ENCODE measurements around the gene LBH. TPM values are rescaled to one million over a fixed set of nuclear protein-coding genes. Genes with fewer than 3 reads are reported as not detected.

The LBH gene
- total RNA-seq, 4 donors from 2014 or later: 7.0 to 37.8 (median 16.3) TPM

GRCh38 chr2:30231996-30232800, 864 bp downstream of the LBH start:
- intact Hi-C loops (cut with DNase I; ENCODE audit: low total_unique reads) (no loop called here), in situ Hi-C loops (cut with MboI; ENCODE audit: low pct_ligation_motif_present in 1 of 4, low pct_unique_long_range_greater_than_20kb in 1 of 4, low sequenced_read_pairs in 3 of 4) (loop anchor here in 2 of 4 donors (25.0 kb wide), 2 partner anchors 180 to 205 kb away; partner anchors contain the start of gene LCLAT1 (in 1 of the 2))
- peak in 1 of 3 donors; percentile 30 for TF ChIP-seq POLR2AphosphoS5 (IDR thresholded peaks at IDR 0.05)
- TF ChIP-seq, protein P1, sequence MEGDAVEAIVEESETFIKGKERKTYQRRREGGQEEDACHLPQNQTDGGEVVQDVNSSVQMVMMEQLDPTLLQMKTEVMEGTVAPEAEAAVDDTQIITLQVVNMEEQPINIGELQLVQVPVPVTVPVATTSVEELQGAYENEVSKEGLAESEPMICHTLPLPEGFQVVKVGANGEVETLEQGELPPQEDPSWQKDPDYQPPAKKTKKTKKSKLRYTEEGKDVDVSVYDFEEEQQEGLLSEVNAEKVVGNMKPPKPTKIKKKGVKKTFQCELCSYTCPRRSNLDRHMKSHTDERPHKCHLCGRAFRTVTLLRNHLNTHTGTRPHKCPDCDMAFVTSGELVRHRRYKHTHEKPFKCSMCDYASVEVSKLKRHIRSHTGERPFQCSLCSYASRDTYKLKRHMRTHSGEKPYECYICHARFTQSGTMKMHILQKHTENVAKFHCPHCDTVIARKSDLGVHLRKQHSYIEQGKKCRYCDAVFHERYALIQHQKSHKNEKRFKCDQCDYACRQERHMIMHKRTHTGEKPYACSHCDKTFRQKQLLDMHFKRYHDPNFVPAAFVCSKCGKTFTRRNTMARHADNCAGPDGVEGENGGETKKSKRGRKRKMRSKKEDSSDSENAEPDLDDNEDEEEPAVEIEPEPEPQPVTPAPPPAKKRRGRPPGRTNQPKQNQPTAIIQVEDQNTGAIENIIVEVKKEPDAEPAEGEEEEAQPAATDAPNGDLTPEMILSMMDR (IDR thresholded peaks at IDR 0.05): no peak
- TF ChIP-seq POLR2A (IDR thresholded peaks at IDR 0.05): peak; percentile 59
- TF ChIP-seq EP300 (IDR thresholded peaks at IDR 0.05; ENCODE audit: low read depth): no peak
- 1% methylated on average over 64 of the region's 70 CpGs; no CpG with 5 or more reads in 1 of the 2 donors for WGBS, 2 donors (ENCODE audit: low coverage in 1 of 2)
- Histone ChIP-seq H3K27me3 (peaks cover 46% of the 10 kb centered on the region), H3K9me3 (no peaks in the 10 kb centered on the region), H3K4me3 (peak overlapping the region; percentile 41 to 81 (median 70)), H3K27ac (peak overlapping the region; percentile 85 to 92 (median 90)), H3K36me3 (no peaks in the 10 kb centered on the region), H3K4me1 (peaks cover 5 to 46% (median 26%) of the 10 kb centered on the region in 4 donors)
- peak; percentile 59 for DNase-seq

GRCh38 chr2:30232801-30233130, 1.4 kb downstream of the LBH start:
- TF ChIP-seq, protein P1 (IDR thresholded peaks at IDR 0.05): no peak
- TF ChIP-seq POLR2AphosphoS5 (IDR thresholded peaks at IDR 0.05) (no peak), POLR2A (IDR thresholded peaks at IDR 0.05) (no peak), EP300 (IDR thresholded peaks at IDR 0.05; ENCODE audit: low read depth) (no peak)
- Histone ChIP-seq H3K4me1 (peaks cover 5 to 50% (median 26%) of the 10 kb centered on the region in 4 donors), H3K9me3 (no peaks in the 10 kb centered on the region), H3K4me3 (peak overlapping the region; percentile 41 to 81 (median 70)), H3K36me3 (no peaks in the 10 kb centered on the region), H3K27ac (peak overlapping the region; percentile 85 to 92 (median 90)), H3K27me3 (peaks cover 46% of the 10 kb centered on the region)
- in situ Hi-C loops (cut with MboI; ENCODE audit: low pct_ligation_motif_present in 1 of 4, low pct_unique_long_range_greater_than_20kb in 1 of 4, low sequenced_read_pairs in 3 of 4) (loop anchor here in 2 of 4 donors (25.0 kb wide), 2 partner anchors 180 to 205 kb away; partner anchors contain the start of gene LCLAT1 (in 1 of the 2)), intact Hi-C loops (cut with DNase I; ENCODE audit: low total_unique reads) (no loop called here)
- 0% methylated on average over 8 of the region's 8 CpGs; no CpG with 5 or more reads in 1 of the 2 donors for WGBS, 2 donors (ENCODE audit: low coverage in 1 of 2)
- DNase-seq: peak; percentile 41

- in situ Hi-C loops (cut with MboI; ENCODE audit: low pct_ligation_motif_present in 1 of 4, low pct_unique_long_range_greater_than_20kb in 1 of 4, low sequenced_read_pairs in 3 of 4) (loop anchor here in 2 of 4 donors (25.0 kb wide), 2 partner anchors 179 to 204 kb away; partner anchors contain the start of gene LCLAT1 (in 1 of the 2)), intact Hi-C loops (cut with DNase I; ENCODE audit: low total_unique reads) (no loop called here)
- no peak for DNase-seq
- 13 to 22% methylated on average over 3 to 4 of the region's 4 CpGs for WGBS, 2 donors (ENCODE audit: low coverage in 1 of 2)
- H3K36me3 ChIP-seq: no peaks in the 10 kb centered on the region
- TF ChIP-seq EP300 (IDR thresholded peaks at IDR 0.05; ENCODE audit: low read depth) (no peak), POLR2A (IDR thresholded peaks at IDR 0.05) (no peak), POLR2AphosphoS5 (IDR thresholded peaks at IDR 0.05) (no peak)
- TF ChIP-seq, protein P1 (IDR thresholded peaks at IDR 0.05): no peak
- peaks cover 5 to 50% (median 26%) of the 10 kb centered on the region in 4 donors for H3K4me1 ChIP-seq
- peak overlapping the region; percentile 85 to 92 (median 90) for H3K27ac ChIP-seq
- H3K4me3 ChIP-seq: peak overlapping the region in 2 of 4 donors; percentile 64 to 81
- no peaks in the 10 kb centered on the region for H3K9me3 ChIP-seq
- peaks cover 46% of the 10 kb centered on the region for H3K27me3 ChIP-seq
Measured at GRCh38 chr2:30233271-30234009, 2.1 kb downstream of the LBH start.
